ENCODE results near the gene LHFPL6. TPM values are rescaled to one million over a fixed set of nuclear protein-coding genes. Genes with fewer than 3 reads are reported as not detected.

LHFPL6 gene
- total RNA-seq, 2 experiments from 2014 or later, result 2.7 to 3.0 TPM

DNA sequence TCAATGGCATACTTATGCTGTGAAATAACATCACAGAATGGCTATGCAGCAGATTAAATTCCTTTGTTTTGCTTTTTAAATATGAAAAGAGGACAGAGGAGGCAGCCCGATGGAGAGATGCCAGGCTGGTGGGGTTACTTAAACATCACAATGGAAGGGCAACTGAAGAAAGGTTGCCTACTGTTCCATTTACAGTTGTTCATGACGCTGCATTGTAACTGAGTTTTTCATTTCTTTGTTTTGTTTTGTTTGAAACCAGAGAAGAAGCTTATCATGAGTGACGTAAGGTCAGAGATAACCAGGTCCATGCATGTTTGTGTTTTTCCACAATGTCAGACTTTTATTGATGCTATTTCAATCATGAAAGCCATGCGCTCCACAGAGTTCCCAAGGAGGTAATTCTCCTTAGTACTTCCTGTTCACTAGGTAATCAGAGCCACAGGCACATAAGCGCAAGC lies 273.8 kb downstream of the LHFPL6 start:
- Mint-ChIP-seq H3K27me3 (peaks cover 6% of the 10 kb centered on the region), H3K27ac (no peak overlapping the region), H3K4me3 (no peak overlapping the region), H3K36me3 (no peaks in the 10 kb centered on the region), H3K9me3 (peaks cover 10% of the 10 kb centered on the region), H3K4me1 (ENCODE audit: low read depth) (no peaks in the 10 kb centered on the region)
- POLR2A ChIA-PET, result no interaction called here
- intact Hi-C loops (cut with micrococcal nuclease), result no loop called here
- CTCF ChIA-PET, result interaction anchor here (0.5 kb wide), 1 partner anchor 12 kb away, joined by 3 read pairs; no protein-coding TSS in a partner anchor
- no peak for DNase-seq

DNA sequence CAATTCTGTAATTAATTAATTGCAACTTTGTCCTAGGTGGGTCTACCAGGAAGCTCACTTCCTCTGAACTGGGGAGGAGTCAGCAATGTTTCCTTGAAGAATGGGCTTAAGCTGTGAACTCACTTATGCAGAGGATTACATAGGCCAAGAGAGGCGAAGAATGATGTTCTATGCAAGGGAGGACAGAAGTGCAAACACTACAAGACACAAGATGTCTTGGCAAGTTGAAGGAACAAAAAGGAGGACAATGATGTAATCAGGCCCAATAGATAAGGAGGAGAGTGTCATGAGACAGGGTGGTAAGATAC lies 275.9 kb downstream of the LHFPL6 start:
- intact Hi-C loops (cut with micrococcal nuclease), result no loop called here
- no peaks in the 10 kb centered on the region for H3K9me3 Mint-ChIP-seq
- ChIA-PET CTCF (no interaction called here), POLR2A (no interaction called here)
- no peak overlapping the region for H3K27ac Mint-ChIP-seq
- no peak for DNase-seq
- H3K4me1 Mint-ChIP-seq (ENCODE audit: low read depth), result no peaks in the 10 kb centered on the region
- H3K27me3 Mint-ChIP-seq, result peaks cover 7% of the 10 kb centered on the region
- H3K4me3 Mint-ChIP-seq, result no peak overlapping the region
- no peaks in the 10 kb centered on the region for H3K36me3 Mint-ChIP-seq

DNA sequence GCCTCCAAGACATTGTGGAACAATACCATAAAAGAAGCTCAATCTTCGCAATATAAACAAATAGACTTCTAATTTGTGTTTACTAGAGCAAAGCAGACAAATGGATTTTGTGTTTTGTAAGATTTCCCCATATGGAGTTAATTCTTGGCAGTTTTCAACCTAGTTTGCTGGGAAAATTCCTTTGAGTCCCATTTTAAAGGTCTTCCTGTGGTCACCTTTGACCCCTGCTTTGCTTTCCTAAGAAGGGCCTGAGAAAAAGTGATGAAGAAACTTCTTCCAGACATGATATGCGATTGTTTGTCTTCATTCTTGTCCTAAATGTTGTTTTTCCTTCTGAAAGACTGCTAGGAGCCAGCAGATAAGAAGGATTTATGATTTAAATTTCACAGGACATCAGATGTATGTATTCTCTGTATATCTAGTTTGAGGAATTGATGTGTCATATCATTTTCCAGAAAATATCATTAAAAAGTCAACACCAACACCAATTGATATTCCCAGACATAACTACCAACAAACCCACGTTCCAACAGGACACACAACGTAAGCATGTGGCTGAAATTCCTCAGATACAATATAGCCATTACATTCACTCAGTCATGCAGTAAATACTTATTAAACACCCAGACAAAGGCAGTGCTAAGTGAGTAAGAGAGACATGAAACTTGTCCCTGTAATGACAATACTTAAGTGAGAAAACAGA lies 276.4 kb downstream of the LHFPL6 start:
- Mint-ChIP-seq H3K4me3 (no peak overlapping the region), H3K4me1 (ENCODE audit: low read depth) (no peaks in the 10 kb centered on the region), H3K9me3 (no peaks in the 10 kb centered on the region), H3K36me3 (no peaks in the 10 kb centered on the region), H3K27ac (no peak overlapping the region), H3K27me3 (peaks cover 7% of the 10 kb centered on the region)
- intact Hi-C loops (cut with micrococcal nuclease), result no loop called here
- POLR2A ChIA-PET, result no interaction called here
- CTCF ChIA-PET, result no interaction called here
- DNase-seq, result no peak

DNA sequence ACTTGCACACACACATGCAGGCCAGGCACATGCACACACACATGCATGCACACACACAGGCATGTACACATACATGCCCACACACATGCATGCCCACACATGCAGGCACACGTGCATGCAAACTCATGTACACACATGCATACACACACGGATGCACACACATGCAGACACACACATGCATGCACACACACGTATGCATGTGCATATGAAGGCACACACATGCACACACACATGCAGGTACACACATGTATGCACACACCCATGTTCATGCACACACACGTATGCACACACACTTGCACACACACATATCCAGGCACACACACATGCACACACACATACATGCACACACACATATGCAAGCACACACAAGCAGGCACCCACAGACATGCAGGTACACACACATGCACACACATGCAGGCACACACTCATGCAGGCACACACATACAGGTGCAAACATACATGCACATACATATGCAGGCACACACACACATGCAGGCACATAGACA lies 278.1 kb downstream of the LHFPL6 start:
- H3K27ac Mint-ChIP-seq, result no peak overlapping the region
- H3K27me3 Mint-ChIP-seq, result peaks cover 7% of the 10 kb centered on the region
- no peak for DNase-seq
- H3K4me3 Mint-ChIP-seq, result no peak overlapping the region
- no peaks in the 10 kb centered on the region for H3K36me3 Mint-ChIP-seq
- H3K4me1 Mint-ChIP-seq (ENCODE audit: low read depth), result no peaks in the 10 kb centered on the region
- intact Hi-C loops (cut with micrococcal nuclease), result no loop called here
- H3K9me3 Mint-ChIP-seq, result no peaks in the 10 kb centered on the region
- POLR2A ChIA-PET, result no interaction called here
- CTCF ChIA-PET, result no interaction called here

DNA sequence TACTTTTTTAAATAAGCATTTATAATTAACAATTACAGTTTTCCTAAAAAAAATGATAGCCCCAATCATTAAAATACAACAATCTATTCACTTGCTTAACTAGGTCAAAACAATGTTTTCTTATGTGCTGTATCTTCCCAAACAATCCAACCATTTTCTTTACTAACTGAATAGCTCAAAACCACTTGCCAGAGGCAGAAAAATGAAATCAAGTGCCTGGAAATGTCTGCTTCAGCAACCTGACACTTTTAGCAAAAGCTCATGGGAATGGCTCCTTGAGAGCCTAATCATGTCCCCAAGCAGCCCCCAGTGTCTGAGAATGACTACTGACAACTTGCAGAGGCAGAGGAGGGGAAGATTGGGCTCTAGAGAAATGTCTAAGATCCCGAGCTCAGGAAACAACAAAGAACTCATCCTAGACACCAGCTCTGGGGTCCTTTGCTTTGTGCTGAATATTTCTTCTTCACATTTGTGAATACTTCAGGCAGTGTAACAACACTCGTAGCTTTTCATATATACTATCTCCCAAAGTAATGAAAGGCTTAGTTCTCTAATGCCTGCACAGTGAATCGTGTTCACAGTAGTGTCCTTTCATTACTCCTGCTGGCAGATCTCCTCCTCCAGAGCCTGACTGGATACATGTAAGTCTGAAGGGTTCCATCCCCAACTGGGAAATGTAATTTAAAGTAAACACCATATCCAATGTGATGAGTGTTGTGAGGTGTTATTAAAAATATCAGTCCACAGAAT lies 280.0 kb downstream of the LHFPL6 start:
- no peak overlapping the region for H3K27ac Mint-ChIP-seq
- intact Hi-C loops (cut with micrococcal nuclease), result no loop called here
- peaks cover 9% of the 10 kb centered on the region for H3K27me3 Mint-ChIP-seq
- DNase-seq, result no peak
- no peak overlapping the region for H3K4me3 Mint-ChIP-seq
- H3K4me1 Mint-ChIP-seq (ENCODE audit: low read depth), result no peaks in the 10 kb centered on the region
- H3K9me3 Mint-ChIP-seq, result no peaks in the 10 kb centered on the region
- ChIA-PET POLR2A (no interaction called here), CTCF (no interaction called here)
- H3K36me3 Mint-ChIP-seq, result no peaks in the 10 kb centered on the region

DNA sequence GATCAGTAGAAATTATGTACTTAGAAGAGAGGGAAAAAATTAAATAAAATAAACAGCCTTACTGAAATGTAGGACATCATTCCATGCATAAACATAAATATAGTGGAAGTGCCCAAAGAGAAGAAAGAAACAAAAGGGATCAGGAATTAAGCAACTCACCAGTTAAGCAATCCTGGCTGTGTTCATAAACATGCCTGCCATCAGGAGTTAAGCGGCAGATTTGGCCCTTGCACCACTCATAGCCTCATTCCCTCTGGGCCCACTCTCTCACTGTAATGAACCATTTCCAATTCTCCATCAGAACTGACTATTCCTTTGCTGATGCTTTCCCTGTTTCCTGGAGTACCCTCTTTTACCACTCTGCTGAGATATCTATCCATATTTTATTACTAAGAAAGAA lies 281.4 kb downstream of the LHFPL6 start:
- ChIA-PET CTCF (no interaction called here), POLR2A (no interaction called here)
- intact Hi-C loops (cut with micrococcal nuclease), result no loop called here
- peaks cover 11% of the 10 kb centered on the region for H3K27me3 Mint-ChIP-seq
- H3K9me3 Mint-ChIP-seq, result no peaks in the 10 kb centered on the region
- no peak for DNase-seq
- H3K4me3 Mint-ChIP-seq, result no peak overlapping the region
- H3K27ac Mint-ChIP-seq, result no peak overlapping the region
- H3K4me1 Mint-ChIP-seq (ENCODE audit: low read depth), result no peaks in the 10 kb centered on the region
- no peaks in the 10 kb centered on the region for H3K36me3 Mint-ChIP-seq

DNA sequence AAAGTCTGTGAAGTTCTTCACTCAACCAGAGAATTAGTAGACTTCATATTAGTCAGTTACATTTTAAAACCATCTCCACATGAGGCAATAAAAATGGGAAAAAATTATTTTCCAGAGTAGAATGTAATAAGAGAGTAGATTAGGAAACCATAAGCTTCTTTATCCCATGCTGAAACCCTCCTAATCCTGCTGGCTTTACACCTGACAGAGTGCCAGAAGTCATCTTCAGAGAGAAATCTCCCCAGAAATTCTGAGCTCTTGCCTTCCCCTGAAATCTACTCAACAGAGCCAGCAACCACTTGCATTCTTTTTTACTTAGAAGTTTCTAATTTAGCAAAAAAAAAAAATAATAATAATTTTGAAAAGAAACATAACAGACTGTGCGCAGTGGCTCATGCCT lies 284.8 kb downstream of the LHFPL6 start:
- no peak for DNase-seq
- Mint-ChIP-seq H3K36me3 (no peaks in the 10 kb centered on the region), H3K9me3 (no peaks in the 10 kb centered on the region), H3K27me3 (peaks cover 15% of the 10 kb centered on the region), H3K27ac (no peak overlapping the region), H3K4me3 (no peak overlapping the region), H3K4me1 (ENCODE audit: low read depth) (no peaks in the 10 kb centered on the region)
- intact Hi-C loops (cut with micrococcal nuclease), result no loop called here
- CTCF ChIA-PET, result no interaction called here
- POLR2A ChIA-PET, result no interaction called here

DNA sequence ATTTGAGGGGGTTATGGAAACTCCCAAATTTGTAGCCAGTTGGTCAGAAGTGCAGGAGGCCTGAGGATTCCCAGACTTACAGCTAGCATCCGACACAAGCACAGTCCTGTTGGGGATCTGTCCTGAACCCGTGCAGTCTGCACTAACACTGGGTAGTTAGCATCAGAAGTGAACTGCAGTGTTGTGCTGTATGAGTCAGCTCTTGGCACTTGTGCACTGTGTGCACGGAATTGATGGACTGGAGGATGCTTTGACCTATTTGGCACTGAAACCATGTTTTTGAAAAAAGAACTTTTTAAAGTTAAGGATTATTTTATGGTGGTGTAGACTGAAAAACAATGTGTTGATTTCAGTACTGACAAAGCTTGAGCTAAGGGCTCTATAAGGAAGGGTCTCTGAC lies 285.7 kb downstream of the LHFPL6 start:
- POLR2A ChIA-PET, result no interaction called here
- no peak overlapping the region for H3K4me3 Mint-ChIP-seq
- intact Hi-C loops (cut with micrococcal nuclease), result no loop called here
- CTCF ChIA-PET, result interaction anchor here (0.5 kb wide), 1 partner anchor 56 kb away, joined by 3 read pairs; no protein-coding TSS in a partner anchor
- no peaks in the 10 kb centered on the region for H3K36me3 Mint-ChIP-seq
- H3K9me3 Mint-ChIP-seq, result no peaks in the 10 kb centered on the region
- DNase-seq, result no peak
- peaks cover 13% of the 10 kb centered on the region for H3K27me3 Mint-ChIP-seq
- no peaks in the 10 kb centered on the region for H3K4me1 Mint-ChIP-seq (ENCODE audit: low read depth)
- H3K27ac Mint-ChIP-seq, result no peak overlapping the region

DNA sequence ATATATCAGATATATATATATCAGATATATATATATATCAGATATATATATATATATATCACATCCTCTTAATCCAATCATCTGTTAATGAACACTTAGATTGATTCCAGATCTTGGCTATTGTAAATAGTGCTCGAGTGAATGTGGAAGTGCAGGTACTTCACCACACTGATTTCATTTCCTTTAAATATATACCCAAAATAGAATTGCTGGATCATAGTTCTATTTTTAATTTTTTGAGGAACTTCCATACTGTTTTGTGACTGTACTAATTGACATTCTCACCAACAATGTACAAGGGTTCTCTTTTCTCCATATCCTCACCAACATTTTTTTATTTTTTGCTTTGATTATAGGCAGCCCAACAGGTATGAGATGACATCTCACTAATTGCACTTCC lies 287.2 kb downstream of the LHFPL6 start:
- CTCF ChIA-PET, result no interaction called here
- Mint-ChIP-seq H3K27ac (no peak overlapping the region), H3K4me3 (no peak overlapping the region), H3K9me3 (no peaks in the 10 kb centered on the region), H3K27me3 (peaks cover 13% of the 10 kb centered on the region), H3K36me3 (no peaks in the 10 kb centered on the region), H3K4me1 (ENCODE audit: low read depth) (no peaks in the 10 kb centered on the region)
- no peak for DNase-seq
- POLR2A ChIA-PET, result no interaction called here
- intact Hi-C loops (cut with micrococcal nuclease), result no loop called here

DNA sequence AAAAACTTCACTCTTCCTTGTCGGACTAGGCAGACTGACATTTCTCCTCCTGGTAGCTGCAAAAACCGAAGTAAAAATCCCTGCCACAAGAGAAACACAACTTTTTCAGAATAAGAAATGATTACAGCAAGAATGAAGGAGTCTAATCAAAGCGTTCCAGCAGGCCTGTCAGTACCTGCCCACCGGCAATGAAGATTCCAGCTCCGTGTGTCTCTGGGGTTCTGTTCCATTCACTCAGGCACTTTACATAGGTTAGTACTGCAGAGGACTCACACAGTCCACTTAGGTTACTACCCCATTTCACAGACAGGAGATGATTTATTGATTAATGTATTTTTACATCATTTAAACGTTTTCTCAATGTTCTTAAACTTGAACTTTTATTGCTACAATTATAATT lies 289.3 kb downstream of the LHFPL6 start:
- no peaks in the 10 kb centered on the region for H3K9me3 Mint-ChIP-seq
- DNase-seq, result no peak
- no peaks in the 10 kb centered on the region for H3K36me3 Mint-ChIP-seq
- H3K4me3 Mint-ChIP-seq, result no peak overlapping the region
- H3K4me1 Mint-ChIP-seq (ENCODE audit: low read depth), result peaks cover 8% of the 10 kb centered on the region
- CTCF ChIA-PET, result no interaction called here
- H3K27me3 Mint-ChIP-seq, result peaks cover 8% of the 10 kb centered on the region
- no peak overlapping the region for H3K27ac Mint-ChIP-seq
- intact Hi-C loops (cut with micrococcal nuclease), result no loop called here
- POLR2A ChIA-PET, result no interaction called here

DNA sequence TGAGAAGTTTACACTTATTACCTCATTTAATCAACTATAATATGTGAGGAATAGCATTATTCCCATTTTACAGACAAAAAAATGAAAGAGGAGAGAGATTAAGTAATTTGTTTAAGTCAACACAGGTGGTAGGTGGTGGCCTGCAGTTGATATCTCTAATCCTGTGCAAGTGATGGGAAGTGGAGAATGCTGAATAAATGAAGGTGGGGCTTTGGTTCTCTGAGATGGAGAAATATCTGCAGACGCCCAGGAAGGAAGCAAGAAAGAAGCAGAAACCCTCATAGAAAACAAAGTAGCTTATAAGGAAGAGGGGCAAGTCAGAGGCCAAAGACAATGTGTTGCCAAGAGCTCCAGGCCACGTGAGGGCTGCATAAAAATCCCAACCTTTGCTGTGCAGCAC lies 290.4 kb downstream of the LHFPL6 start:
- DNase-seq, result no peak
- H3K9me3 Mint-ChIP-seq, result no peaks in the 10 kb centered on the region
- no peak overlapping the region for H3K27ac Mint-ChIP-seq
- ChIA-PET POLR2A (no interaction called here), CTCF (no interaction called here)
- no peaks in the 10 kb centered on the region for H3K36me3 Mint-ChIP-seq
- intact Hi-C loops (cut with micrococcal nuclease), result no loop called here
- peaks cover 8% of the 10 kb centered on the region for H3K27me3 Mint-ChIP-seq
- H3K4me3 Mint-ChIP-seq, result no peak overlapping the region
- H3K4me1 Mint-ChIP-seq (ENCODE audit: low read depth), result peaks cover 8% of the 10 kb centered on the region

DNA sequence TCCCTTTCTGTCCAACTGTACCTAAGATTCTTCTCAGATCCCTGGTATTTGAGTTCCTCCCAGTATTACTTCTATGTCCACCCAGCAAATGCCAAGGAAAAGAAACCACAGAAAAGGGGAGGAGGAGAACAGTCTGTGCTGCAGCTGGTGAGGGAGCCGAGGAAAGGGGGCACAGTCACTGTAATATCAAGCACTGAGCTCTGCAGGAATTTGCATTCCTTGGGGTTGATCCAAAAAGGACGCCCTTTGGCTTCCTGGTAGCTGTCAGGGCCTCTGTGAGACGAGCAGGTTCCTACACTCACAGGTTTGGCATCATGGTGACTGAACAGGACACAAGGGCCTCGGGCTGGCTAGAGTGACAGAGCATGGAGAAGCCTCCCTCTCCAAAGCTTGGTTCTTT lies 291.4 kb downstream of the LHFPL6 start:
- Mint-ChIP-seq H3K4me1 (ENCODE audit: low read depth) (peaks cover 17% of the 10 kb centered on the region), H3K4me3 (no peak overlapping the region), H3K9me3 (no peaks in the 10 kb centered on the region), H3K36me3 (no peaks in the 10 kb centered on the region), H3K27me3 (peaks cover 7% of the 10 kb centered on the region), H3K27ac (no peak overlapping the region)
- no peak for DNase-seq
- intact Hi-C loops (cut with micrococcal nuclease), result no loop called here
- ChIA-PET POLR2A (no interaction called here), CTCF (no interaction called here)

DNA sequence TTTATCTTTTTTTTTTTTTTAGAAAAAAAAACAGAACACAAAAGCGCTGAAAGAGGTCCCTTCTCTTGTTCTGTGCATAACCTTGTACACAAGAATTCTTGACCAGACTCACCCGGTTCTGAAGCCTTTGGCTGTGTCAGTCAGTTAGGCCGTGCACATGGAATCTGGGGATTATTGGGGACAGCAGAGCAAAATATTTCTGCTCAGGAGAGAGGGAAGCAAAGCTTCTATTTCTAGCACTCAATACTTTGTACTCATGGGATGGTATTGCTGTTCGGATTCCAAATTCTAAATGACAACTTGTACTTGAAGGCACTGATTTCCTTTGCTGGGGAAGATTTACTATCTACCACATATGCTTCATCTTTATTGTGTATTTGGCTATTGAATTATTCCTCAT lies 292.0 kb downstream of the LHFPL6 start:
- Mint-ChIP-seq H3K4me1 (ENCODE audit: low read depth) (peaks cover 19% of the 10 kb centered on the region), H3K4me3 (no peak overlapping the region), H3K27me3 (peaks cover 4% of the 10 kb centered on the region), H3K9me3 (no peaks in the 10 kb centered on the region), H3K27ac (no peak overlapping the region), H3K36me3 (no peaks in the 10 kb centered on the region)
- intact Hi-C loops (cut with micrococcal nuclease), result no loop called here
- POLR2A ChIA-PET, result no interaction called here
- CTCF ChIA-PET, result no interaction called here
- no peak for DNase-seq

All from activated CD4-positive, alpha-beta memory T cell treated with anti-CD3 and anti-CD28 coated beads for 36 hours (primary cell).